OCI-LY7 (cell line): ENCODE data around the gene WLS.

Experiments used
- CTCF ChIP-seq: fragments of 200-600 bp; sonication (generic); conservative IDR thresholded peaks from 2 replicates; pipeline ENCODE4 v1.5.1; 2014; ENCODE audit warnings: mild to moderate bottlenecking, antibody characterized with exemption, low read length, moderate library complexity, mixed read lengths
- EZH2phosphoT487 ChIP-seq: fragments of 200-600 bp; sonication (generic); IDR thresholded peaks from 2 replicates; pipeline ENCODE4 v1.6.1; 2018; ENCODE audit warnings: low read depth, borderline replicate concordance, mild to moderate bottlenecking, mixed run types, antibody characterized with exemption, low read length, moderate library complexity, mixed read lengths

GRCh38 chr1:68112835-68113243 lies 119.5 kb downstream of the WLS start:
- TF ChIP-seq CTCF (no peak), EZH2phosphoT487 (no peak)
